ENCODE results near the gene CORO7.

CORO7 gene

DNA sequence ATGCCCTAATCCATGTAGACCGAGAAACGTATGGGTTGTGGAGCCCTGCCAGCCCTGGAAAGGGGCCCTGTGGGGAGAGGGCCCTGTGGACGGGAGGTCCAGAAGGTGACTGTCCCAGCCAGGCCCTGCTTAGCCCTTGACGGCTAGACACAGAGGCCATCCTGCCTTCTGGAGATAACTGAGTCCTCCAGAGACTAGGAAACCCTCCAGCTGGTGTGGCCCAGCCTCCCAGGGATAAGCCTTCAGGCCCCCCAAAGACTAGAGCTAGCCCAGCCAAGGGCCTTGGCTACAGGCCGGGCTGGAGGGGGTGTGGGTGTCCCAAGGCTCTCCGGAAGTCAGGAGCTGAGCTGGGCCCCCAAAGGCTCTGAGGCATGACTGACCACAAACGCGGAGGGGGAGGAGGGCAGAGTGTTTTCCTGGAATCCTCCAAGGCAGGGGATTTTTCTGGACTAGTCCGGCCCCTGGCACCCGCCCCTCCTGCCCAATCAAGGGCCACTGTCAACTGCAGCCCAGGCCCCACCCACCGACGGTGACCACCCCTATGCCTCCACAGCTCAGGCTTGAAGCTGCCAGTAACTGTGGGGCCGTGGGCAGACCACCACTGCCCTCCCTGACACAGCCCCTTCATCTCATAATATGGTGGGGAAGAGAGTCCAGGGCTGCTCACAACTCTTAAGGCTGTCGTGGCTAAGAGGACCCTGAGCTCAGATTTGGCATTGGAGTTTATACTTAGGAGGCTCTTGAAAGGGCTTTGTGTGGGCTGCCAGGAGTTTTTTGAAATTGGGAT lies 45.6 kb downstream of the CORO7 start:
- H3K27ac ChIP-seq (replicated peaks) = no peak overlapping the region
- no peaks in the 10 kb centered on the region for H3K27me3 ChIP-seq (ENCODE audit: insufficient read depth, poor library complexity, severe bottlenecking)
- no peak for DNase-seq (ENCODE audit: low read depth in 1 of 2, low spot score in 1 of 2)
- H3K4me3 ChIP-seq (replicated peaks; ENCODE audit: insufficient read depth, low read length) = no peak overlapping the region
- TF ChIP-seq CTCF (IDR thresholded peaks at IDR 0.05; ENCODE audit: insufficient read depth, low read length) (no peak), GABPA (IDR thresholded peaks at IDR 0.05; ENCODE audit: low read depth) (no peak), SPI1 (IDR thresholded peaks at IDR 0.05; ENCODE audit: borderline replicate concordance, low read depth) (no peak), POLR2AphosphoS5 (IDR thresholded peaks at IDR 0.05; ENCODE audit: low read depth) (no peak)
- TF ChIP-seq, protein P1, sequence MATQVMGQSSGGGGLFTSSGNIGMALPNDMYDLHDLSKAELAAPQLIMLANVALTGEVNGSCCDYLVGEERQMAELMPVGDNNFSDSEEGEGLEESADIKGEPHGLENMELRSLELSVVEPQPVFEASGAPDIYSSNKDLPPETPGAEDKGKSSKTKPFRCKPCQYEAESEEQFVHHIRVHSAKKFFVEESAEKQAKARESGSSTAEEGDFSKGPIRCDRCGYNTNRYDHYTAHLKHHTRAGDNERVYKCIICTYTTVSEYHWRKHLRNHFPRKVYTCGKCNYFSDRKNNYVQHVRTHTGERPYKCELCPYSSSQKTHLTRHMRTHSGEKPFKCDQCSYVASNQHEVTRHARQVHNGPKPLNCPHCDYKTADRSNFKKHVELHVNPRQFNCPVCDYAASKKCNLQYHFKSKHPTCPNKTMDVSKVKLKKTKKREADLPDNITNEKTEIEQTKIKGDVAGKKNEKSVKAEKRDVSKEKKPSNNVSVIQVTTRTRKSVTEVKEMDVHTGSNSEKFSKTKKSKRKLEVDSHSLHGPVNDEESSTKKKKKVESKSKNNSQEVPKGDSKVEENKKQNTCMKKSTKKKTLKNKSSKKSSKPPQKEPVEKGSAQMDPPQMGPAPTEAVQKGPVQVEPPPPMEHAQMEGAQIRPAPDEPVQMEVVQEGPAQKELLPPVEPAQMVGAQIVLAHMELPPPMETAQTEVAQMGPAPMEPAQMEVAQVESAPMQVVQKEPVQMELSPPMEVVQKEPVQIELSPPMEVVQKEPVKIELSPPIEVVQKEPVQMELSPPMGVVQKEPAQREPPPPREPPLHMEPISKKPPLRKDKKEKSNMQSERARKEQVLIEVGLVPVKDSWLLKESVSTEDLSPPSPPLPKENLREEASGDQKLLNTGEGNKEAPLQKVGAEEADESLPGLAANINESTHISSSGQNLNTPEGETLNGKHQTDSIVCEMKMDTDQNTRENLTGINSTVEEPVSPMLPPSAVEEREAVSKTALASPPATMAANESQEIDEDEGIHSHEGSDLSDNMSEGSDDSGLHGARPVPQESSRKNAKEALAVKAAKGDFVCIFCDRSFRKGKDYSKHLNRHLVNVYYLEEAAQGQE (IDR thresholded peaks at IDR 0.05; ENCODE audit: insufficient replicate concordance, low read depth) = no peak

GRCh38 chr16:4370151-4370550 lies 46.2 kb downstream of the CORO7 start:
- TF ChIP-seq CTCF (IDR thresholded peaks at IDR 0.05; ENCODE audit: insufficient read depth, low read length) (no peak), POLR2AphosphoS5 (IDR thresholded peaks at IDR 0.05; ENCODE audit: low read depth) (no peak), SPI1 (IDR thresholded peaks at IDR 0.05; ENCODE audit: borderline replicate concordance, low read depth) (no peak), GABPA (IDR thresholded peaks at IDR 0.05; ENCODE audit: low read depth) (no peak)
- TF ChIP-seq, protein P1 (IDR thresholded peaks at IDR 0.05; ENCODE audit: insufficient replicate concordance, low read depth) = no peak
- Histone ChIP-seq H3K27ac (replicated peaks) (no peak overlapping the region), H3K4me3 (replicated peaks; ENCODE audit: insufficient read depth, low read length) (no peak overlapping the region), H3K27me3 (ENCODE audit: insufficient read depth, poor library complexity, severe bottlenecking) (no peaks in the 10 kb centered on the region)
- DNase-seq (ENCODE audit: low read depth in 1 of 2, low spot score in 1 of 2) = no peak

- TF ChIP-seq, protein P1 (IDR thresholded peaks at IDR 0.05; ENCODE audit: insufficient replicate concordance, low read depth) = no peak
- TF ChIP-seq CTCF (IDR thresholded peaks at IDR 0.05; ENCODE audit: insufficient read depth, low read length) (no peak), POLR2AphosphoS5 (IDR thresholded peaks at IDR 0.05; ENCODE audit: low read depth) (no peak), SPI1 (IDR thresholded peaks at IDR 0.05; ENCODE audit: borderline replicate concordance, low read depth) (no peak), GABPA (IDR thresholded peaks at IDR 0.05; ENCODE audit: low read depth) (no peak)
- no peak overlapping the region for H3K4me3 ChIP-seq (replicated peaks; ENCODE audit: insufficient read depth, low read length)
- DNase-seq (ENCODE audit: low read depth in 1 of 2, low spot score in 1 of 2) = no peak
- H3K27ac ChIP-seq (replicated peaks) = no peak overlapping the region
- H3K27me3 ChIP-seq (ENCODE audit: insufficient read depth, poor library complexity, severe bottlenecking) = no peaks in the 10 kb centered on the region
Measured at GRCh38 chr16:4369007-4369733, 47.2 kb downstream of the CORO7 start.

Measured in HL-60 (cell line).